Endometrial microvascular endothelial cells (primary cell): Measurements from ENCODE around the gene PRRX2. TPM values are rescaled to one million over a fixed set of nuclear protein-coding genes. Genes with fewer than 3 reads are reported as not detected.

ENCODE experiments used
- in situ Hi-C: cut with HindIII; loops from 2 replicates; pipeline ENCODE4 v1.10.0; 2017; ENCODE audit warnings: low sequenced_read_pairs, low pct_unique_long_range_greater_than_20kb; ENCODE audit errors: inconsistent ontology term
- total RNA-seq: library from RNA; depleted of rRNA; stranded (reverse); fragments of >200 nt; gene quantifications from one replicate; pipeline ENCODE4 v1.2.3, GENCODE V29; 2015; ENCODE audit errors: inconsistent ontology term

The PRRX2 gene
- total RNA-seq, 1 donor from 2014 or later = not detected

DNA sequence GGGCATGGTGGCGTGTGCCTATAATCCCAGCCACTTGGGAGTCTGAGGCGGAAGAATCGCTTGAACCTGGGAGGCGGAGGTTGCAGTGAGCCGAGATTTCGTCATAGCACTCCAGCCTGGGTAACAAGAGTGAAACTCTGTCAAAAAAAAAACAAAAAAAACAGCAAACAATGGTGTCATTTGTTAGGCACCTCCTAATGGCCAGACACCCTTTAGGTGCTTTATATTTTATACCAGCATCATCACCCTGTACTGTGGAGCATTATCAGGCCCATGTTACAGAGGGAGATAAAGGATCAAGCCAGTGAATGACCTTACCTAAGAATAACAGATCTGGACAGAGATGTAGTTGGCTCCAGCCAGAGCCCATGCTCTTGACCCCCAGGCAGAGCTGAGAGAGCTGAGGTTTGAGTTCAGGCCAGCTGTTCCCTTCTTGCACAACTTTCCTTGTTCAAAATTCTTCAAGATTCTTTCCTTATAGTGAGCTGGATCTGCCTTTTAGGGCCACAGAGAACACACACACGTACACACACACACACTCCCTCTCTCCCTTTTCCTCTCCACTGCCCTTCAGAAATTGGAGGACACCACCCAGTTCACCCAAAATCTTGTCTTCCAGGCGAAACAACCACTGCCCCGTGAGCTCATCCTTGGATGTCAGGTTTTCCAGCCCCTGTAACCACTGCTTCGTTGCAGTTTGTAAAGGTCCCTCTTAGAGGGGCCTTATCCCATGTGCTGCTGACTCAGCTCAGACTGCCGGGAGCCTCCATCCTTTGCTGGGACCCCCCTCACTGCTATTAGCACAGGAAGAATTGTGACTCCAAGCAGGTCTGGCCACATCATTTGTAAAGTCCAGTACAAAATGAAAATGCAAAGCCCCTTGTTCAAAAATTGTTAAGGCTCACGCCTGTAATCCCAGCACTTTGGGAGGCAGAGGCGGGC is 97.8 kb downstream of the PRRX2 start:
- in situ Hi-C loops = no loop called here

DNA sequence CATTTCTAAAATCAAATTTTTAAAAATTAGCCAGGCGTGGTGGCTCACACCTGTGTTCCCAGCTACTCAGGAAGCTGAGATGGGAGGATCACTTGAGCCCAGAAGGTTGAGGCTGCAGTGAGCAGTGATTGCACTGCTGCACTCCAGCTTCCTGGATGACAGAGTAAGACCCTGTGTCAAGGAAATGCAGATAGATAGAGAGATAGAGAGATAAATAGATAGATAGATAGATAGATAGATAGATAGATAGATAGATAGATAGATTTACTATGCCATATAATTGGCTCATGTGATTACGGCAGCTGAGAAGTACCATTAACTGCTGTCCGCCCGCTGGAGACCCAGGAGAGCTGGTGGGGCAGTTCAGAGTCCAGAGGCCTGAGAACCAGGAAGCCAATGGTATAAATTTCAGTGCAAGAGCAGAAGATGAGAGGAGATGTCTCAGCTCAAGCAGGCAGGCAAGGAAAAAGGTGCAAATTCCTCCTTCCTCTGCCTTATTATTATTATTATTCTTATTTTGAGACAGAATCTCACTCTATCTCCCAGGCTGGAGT is 100.4 kb downstream of the PRRX2 start:
- in situ Hi-C loops = no loop called here

DNA sequence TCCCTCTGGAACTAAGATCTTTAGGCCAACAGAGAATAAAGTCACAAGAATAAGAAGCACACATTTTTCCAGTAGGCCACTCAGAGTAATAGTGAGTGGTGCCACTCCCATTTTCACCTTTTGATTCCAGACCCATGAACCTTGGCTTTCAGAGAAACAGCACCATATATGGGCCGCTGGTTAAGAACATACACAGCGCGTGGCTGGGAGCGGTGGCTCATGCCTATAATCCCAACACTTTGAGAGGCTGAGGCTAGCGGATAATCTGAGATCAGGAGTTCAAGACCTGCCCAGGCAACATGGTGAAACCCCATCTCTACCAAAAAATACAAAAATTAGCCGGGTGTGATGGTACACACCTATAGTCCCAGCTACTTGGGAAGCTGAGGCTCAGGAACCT is 103.0 kb downstream of the PRRX2 start:
- in situ Hi-C loops = no loop called here

DNA sequence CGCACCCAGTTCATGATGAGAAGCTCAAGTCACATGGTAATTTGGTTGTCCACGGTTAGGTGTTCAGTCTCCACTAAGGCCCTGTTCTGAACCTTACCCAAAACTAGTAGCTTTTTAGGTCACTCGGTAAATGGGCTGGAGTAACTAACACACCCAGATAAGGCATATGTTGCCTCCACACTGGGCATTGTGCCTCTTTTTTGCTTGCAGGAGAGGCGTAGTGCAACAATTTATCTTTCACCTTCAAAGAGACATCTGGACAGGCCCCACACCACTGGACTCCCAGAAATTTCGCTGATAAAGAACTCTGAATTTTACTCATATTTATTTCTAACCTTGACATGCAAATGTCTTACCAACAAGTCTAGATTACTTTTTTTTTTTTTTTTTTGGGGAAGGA is 104.2 kb downstream of the PRRX2 start:
- in situ Hi-C loops = no loop called here

DNA sequence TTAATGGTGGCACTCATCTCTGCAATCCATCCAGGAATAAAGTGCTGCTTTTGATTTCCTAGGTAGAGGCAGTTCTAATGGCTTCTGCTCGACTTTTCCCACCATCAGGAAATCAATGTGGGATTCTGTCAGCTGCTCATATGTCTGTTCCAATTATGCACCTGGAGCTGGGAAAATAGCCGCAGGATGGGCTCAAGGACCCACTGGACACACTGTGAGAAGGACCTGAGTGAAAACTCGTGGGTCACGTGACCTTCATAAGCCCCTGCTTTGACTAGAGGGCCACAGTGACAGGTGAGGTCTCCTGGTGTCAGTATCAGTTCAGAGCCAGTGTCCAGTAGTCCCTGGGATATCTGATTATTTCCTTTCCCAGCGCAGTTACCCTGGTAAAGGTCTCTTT is 105.3 kb downstream of the PRRX2 start:
- in situ Hi-C loops = no loop called here

Other genes with a start within 250 kb of the PRRX2 start
- not detected for gene C9orf50, start 44.5 kb upstream of the PRRX2 start, total RNA-seq
- 64.0 TPM for gene NTMT1, start 39.5 kb upstream of the PRRX2 start, total RNA-seq
- 33.6 TPM for gene ASB6, start 23.5 kb upstream of the PRRX2 start, total RNA-seq
- gene PTGES, start 87.4 kb downstream of the PRRX2 start, total RNA-seq = not detected
- gene TOR1B, start 137.5 kb downstream of the PRRX2 start, total RNA-seq = 27.0 TPM
- 92.7 TPM for gene TOR1A, start 158.5 kb downstream of the PRRX2 start, total RNA-seq
- 45.3 TPM for gene C9orf78, start 169.6 kb downstream of the PRRX2 start, total RNA-seq
- gene USP20, start 169.8 kb downstream of the PRRX2 start, total RNA-seq = 9.8 TPM